Superior temporal gyrus (tissue), 1 donor: ENCODE data around the gene CRMP1.
"Not testable (repeated sequence)": the region's sequence is repeated elsewhere in the genome, so short reads cannot be mapped to it uniquely, and the experiment has no call there.

Experiments
- DNase-seq: peaks from one replicate; pipeline ENCODE4 v3.0.0-alpha.2; 2016; ENCODE audit errors: extremely low spot score

CRMP1 gene

DNA sequence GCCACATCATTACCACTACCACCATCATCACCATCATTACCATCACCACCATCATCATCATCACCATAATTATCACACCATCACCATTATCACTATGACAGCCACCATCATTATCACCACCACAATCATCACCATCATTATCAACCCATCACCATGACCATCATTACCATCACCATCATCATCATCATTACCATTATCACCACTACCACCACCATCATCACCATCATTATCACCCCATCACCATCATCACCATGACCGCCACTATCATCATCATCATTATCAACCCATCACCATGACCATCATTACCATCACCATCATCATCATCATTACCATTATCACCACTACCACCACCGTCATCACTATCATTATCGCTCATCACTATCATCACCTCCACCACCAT lies 36.5 kb downstream of the CRMP1 start:
- DNase-seq = not testable (repeated sequence)

DNA sequence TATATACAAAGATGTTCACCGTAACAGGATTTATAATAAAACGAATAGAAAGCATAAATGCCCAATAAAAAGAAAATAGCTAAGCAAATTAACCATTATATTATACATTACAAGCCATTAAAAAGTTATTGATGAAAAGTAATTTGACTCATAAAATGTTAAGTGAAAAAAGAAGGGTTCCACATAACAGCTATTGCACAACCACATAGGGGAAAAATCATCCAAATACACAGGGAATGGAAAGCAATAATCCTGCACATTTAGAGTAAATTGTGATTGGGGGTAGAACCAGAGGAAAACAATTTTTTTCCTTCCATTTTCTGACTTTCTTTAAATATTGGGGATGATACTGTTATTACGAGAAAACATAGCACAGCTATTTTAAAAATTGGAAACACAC lies 38.0 kb downstream of the CRMP1 start:
- no peak for DNase-seq

DNA sequence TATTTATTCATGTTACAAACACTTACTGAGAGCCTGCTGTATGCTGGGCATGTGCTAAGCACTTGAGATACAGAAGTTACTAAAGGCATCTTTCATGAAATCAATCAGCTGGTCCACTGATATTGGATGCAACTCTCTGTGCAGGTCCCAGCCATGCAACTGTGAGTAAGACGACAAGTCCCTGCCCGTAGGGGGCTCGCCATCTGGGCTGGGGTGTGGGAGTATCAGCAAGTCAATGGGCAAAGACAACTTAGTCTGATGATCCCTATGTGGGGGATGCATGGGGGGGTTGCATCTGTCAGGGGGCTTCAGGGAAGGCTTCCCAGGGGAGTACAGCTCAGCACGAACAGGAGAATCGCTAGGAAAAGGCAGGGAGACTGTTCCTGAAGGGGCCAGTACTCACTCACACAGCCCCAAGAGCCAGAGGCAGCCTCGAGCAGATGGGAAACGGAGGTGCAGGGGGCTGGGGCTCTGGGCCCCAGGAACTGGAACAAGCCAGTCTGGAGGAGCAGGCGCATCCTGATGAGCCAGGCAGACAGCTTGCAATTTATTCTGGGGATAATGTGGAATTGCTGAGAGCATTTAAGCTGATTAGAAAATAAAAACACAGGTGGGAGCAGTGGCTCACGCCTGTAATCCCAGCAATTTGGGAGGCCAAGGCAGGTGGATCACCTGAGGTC lies 40.2 kb downstream of the CRMP1 start:
- DNase-seq = no peak

DNA sequence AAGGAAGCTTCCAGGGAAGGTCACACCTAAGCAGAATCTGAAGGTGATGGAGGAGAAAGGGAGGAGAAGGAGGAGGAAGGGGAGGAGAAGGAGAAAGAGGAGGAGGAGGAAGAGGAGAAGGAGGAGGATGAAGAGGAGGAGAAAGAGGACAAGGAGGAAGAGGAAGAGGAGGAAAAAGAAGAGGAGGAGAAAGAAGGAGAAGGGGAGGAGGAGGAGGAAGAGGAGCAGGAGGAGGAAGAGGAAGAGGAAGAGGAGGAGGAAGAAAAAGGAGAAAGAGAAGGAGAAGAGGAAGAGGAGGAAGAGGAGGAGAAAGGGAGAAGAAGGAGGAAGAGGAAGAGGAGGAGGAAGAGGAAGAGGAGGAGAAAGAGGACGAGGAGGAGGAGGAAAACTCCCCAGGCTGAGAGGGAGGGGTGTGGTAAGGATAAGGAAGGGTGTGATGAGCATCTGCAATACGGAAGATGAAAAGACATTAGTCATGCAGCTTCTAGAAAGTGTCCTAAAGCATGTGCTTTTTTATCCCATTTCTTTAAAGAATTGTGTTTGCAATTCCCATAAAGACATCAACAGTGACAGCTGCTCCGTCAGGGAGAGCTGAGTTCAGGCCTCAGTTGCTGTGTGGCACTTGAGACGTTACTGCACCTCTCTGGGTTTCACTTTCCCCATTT lies 41.1 kb downstream of the CRMP1 start:
- DNase-seq = no peak

DNA sequence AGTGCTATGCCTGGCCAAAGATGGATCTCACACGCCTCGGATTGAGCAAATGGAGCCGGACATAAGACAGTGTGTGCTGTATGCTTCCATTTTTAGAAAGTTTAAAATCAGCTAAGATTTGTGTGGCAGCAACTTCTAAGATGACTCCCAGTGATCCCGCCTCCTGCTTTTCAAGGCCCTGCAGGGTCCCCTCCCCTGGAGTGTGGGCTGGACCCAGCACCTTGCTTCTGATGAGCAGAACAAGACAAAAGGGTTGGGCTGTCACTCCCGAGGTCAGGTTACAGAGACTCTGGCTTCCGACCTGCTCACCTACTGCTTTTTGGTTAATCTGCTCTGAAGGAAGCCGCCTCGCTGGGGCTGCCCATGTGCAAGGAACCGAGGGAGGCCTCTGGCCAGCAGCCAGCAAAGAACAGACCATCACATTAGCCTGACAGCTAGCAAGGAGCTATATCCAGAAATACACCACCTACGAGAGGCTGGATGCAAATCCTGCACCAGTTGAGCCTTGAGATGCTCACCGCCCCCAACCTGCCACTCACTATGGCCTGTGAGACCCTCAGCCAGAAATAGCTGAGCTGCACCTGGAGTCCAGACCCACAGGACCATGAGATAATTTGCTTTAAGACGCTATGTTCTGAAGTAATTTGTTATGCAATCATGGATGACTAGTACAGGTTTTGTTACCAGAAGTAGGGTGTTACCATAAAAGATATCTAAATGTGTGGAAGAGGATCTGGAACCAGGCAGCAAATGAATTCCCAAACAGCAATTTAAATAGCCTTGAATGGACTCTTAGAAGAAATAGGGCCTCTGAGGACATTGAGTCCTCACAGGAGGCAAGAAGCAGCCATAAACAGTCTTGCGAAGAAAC lies 47.6 kb downstream of the CRMP1 start:
- peak; percentile 62 for DNase-seq

DNA sequence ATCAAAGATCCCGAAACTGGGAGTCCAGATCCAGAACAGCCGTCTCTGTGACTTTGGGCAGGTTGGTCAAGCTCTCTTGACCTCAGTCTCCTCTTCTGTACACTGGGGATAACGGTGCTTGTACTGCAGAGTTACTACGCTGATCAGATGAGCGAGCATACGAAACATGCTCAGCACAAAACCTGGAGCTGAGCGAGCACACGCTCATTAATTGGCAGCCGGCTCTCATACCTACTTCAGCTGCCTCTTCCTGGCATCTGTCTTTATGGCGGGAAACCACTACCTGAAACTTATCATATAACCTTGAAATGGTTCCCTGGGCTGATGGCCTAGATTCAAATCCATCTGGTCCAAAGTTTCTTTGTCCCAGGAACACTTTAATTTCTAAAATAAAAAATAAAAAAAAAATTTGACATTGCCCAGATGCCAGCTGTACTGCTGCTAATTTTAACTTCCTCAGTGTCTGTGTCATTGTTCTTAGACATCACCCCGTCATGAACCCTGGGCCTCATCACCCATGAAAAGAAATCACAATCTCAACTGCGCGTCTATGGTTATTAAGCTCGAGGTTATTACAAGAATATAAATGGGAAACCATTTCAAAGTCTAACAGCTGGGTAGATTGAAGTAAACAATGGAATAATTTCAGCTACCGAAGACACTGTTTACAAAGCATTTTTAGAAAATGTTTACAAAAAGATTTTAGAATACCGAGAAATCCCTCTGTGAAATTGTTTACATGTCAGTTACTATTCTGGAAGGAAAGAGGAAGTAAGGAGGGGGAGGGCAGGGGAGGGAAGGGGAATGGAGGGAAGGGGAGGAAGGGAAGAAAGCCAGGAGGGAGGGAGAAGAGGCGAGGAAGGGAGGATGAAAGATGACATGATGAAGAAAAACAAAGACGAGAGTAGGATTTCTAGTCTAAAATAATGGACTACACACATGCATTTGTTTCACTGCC lies 49.0 kb downstream of the CRMP1 start:
- no peak for DNase-seq

DNA sequence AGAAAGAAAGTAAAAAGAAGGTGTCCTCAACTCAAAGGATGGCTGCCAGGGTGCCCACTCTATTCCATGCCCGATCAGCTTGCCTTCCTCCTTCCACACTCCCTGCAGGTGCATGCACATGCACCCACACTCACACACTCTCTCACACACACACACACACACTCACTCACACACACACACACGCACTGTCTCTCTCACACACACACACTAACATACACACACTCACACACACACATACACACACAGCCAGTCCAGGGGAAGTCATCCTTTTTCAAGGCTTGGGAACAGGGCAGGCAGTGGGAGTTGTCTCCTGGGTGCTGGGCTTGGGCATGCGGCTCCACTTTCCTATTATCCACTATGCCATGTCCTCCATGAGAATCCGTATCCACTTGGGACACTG lies 50.4 kb downstream of the CRMP1 start:
- DNase-seq = no peak

DNA sequence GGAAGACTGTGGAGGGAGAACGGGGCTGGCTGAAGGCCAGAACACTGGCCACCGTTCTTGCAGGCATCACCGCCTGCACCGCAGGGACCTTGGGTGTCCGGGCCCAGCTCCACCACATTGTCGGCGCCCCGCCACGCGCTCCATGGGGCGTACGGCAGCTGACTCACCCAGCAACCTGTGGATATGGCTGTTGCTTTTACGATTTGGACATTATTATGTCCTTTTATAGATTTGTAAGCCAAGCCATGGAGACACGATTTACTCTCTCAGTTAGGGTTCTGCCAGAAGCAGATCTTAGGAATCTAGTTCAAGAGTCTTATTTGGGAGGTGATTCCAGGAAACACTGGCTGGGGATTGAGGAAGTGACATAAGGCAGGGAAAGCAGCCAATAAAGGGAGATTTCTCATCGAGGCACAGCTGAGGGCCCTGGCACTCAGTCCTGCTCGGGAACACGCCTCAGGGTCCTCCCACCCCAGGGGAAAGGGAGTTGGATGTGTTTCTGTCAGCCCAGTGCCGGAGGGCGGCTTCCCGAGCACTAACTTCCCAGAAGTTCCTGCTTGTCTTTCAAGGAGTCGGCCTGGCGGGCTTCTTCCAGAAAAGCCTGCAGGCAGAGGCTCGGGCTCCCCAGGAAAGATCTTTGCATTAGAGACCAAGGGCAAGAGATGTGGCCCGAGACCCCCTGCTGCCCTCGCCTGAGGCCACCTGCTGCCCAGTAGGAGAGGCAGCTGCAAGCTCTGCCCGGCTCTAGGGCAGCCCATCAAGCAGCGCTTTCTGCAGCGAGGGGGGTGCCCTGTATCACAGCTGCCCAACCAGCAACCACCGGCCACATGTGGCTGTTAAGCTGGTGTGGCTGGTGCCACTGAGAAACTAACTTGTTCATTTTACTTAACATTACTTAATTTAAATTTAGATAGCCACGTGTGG lies 52.9 kb downstream of the CRMP1 start:
- peak; percentile 24 for DNase-seq

DNA sequence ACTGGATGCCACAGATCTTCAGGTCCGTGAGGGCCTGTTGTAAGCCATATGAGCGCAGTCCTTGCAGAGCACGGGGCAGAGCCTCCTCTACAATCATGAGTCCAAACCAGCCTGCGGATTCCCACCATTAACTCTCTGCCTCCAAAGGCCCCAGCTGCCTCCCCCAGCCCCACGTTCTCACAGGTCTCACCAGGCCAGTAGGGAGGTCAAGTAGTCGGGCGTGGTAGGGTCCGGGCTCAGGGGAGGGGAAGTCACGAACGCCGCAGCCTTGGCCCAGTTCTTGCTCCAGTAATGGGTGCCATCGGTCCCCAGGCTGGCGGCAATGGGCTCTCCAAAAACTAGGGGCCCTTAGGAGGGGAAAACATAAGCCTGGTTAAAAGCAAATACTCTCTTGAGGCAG lies 53.6 kb downstream of the CRMP1 start:
- DNase-seq = no peak

DNA sequence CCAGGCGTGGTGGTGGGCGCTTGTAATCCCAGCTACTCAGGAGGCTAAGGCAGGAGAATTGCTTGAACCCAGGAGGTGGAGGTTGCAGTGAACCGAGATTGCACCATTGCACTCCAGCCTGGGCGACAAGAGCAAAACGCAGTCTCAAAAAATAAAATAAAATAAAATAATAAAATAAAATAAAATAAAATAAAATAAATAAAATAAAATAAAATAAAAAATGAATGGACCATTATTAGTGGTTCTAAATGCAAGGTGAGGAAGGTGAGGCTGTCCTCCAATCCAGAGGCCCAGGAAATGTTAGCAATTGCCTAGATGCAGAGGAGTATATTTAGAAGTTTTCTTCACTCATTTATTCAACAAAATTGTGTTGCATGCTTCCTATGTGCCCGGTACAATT lies 55.4 kb downstream of the CRMP1 start:
- DNase-seq = not testable (repeated sequence)

DNA sequence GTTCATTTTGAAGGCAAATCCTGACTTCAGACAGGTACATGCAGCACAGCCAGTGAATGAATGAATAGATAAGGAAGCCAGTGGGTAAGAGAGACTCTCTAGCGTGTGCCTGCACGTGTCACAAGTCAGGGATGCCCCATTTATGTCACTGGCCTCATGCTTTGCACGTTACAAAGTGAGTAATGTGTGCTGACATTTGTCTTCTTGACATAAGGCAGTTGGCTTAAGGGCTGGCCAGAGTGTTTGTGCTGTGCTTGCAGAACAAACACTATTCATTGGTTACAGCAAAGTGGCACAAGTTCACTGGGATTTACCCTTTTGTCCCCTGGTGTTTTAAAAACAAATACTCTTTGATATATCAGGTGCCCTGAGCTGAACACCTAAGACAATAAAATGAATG lies 55.9 kb downstream of the CRMP1 start:
- DNase-seq = no peak

DNA sequence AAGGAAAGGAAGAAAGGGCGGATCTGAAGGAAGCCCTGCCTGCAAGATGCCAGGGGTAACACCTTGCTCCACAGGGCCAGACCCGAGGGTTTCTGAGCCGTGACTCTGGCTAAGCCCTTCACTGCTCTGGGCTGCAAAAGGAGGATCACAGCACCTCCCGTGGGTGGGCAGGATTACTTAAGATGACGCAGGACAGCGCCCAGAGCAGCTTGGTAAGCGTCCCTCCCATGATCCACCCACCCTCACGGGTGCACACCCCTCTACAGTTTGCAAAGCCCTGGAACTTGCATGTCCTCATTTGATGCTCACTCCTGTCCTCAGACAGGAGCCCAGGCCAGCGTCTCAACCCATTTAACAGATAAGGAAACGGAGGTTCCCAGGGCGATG lies 64.9 kb downstream of the CRMP1 start:
- DNase-seq = no peak

DNA sequence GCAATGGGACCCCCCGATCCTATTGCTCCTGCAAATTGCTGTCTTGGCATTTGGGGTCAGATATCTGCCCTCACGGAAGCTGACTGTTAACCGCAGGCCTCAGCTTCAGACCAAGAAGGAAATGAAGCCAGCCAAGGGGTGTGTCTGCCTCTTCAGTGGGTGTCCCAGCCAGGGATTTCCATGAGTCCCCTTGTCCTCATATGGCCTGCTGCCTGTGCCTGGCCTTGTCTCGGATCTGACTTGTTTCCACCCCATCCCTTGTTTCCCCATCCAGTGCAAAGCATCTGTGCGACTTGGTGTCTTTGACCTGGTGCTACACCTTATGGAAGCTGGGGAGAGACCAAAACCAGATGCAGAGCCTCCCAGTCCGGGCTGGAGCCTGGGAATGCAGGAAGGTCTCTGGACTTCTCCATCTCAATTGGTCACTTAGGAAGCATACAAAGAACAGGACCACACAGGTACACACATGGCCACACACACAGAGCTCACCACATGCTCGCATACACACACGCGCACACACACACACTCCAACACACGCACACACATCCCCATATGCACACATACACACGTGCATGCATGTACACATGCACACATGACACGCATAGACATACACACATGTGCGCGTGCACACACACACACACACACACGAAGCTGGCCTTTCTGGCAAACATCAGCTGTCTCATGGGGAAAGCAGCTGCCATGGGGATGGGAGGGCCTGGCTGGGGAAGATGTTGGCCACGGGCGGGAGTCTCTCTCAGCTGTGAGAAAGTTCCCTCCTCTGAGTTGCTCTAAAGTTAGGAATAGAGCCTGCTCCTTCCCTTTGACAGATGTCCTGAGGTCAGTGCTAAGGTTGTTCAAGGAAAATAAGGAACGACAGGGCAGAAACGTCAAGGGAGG lies 65.5 kb downstream of the CRMP1 start:
- DNase-seq = no peak

DNA sequence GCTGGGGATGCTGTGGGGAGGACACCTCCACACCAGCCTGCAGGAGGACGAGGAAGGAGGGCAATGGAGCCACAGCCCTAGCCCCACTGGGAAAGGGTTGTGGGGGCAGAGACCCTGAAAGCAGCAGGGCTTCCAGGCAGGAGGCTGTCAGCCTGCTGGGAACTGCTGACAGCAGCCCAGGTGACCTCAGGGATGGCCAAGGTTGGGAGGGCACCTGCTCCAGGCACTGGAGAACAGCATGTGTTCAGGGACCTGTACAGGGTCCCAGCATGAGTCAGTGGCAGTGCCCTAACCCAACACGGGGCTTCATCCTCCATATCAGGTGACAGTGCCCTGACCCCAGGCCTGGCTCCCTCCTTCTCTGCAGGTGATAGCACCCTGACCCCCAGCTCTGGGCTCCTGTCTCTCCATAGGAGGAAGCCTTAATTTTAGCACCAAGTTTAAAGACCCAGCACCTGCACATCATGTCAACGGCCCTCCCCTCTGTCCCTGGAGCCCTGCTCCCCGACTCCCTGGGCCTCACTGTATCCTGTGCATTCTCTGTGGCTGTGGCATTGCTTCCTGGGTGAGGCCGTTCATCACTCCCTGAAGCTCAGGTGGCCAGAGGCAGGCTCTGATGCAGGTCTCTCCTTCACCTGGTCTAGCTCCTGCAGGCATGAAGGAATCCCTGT lies 66.3 kb downstream of the CRMP1 start:
- DNase-seq = no peak

DNA sequence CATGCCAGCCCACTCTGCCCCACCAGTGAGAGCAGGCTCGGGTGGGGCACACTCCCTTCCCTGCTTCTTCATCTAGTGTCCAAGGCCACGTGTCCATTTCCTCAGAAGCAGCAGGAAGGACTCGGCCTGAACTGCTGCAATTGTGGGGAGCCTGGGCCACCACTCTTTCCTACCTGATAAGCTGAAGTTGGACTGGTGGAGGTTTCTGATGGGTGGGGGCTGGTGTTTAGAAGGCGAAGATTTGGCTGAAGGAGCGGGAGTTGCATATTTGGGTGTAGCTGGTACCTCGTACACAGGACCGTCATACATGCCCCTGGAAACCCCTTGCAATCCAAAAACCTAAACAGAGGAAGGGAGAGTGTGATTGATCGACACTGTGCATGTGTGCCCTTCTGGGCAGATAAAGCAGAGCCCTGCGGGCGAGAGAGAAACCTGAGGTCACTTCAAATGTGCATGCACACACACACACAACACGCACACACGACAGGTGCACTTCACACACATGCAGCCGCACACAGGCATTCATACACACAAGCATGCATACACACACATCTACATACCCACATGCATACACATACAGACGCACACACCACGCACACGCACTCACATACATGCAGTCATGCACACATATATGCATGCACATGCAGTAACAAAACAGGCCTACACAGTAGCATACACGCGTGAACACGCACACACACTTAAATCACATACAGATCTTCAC lies 67.4 kb downstream of the CRMP1 start:
- no peak for DNase-seq

DNA sequence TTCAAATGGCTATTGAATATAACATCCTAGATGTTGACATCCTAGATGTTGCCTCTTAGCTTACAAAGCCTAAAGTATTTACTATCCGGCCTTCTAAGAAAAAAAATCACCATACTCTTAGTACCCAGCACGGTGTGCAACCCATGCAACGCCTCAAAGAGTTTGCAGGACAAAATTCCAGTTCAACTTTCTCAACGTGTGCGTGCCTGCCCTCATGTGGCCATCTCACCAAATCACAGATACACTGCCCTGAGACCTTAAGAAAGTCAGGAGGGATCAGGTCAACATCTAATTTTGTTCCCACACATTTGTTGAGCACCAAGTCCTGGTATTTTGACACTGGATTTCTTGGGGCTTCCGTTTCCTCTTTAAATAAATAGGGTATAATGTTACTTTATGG lies 68.3 kb downstream of the CRMP1 start:
- DNase-seq = no peak

DNA sequence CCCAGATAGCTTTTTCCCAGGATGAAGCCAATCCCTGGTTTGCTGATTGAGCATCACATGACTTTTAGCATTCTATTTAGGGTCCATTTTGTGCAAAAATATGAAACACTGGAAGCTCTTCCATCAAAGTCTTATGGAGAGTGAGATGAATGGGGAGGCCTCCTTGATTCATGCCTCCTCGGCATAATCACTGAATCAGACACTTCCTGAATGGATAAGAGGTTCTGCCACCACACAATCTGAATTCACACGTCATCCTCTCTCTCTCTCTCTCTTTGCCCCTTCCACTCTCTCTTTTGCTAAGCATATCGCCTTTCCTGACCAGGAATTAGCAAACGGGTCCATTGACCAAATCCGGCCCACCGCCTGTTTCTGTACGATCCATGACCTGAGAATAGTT lies 68.7 kb downstream of the CRMP1 start:
- DNase-seq = no peak

DNA sequence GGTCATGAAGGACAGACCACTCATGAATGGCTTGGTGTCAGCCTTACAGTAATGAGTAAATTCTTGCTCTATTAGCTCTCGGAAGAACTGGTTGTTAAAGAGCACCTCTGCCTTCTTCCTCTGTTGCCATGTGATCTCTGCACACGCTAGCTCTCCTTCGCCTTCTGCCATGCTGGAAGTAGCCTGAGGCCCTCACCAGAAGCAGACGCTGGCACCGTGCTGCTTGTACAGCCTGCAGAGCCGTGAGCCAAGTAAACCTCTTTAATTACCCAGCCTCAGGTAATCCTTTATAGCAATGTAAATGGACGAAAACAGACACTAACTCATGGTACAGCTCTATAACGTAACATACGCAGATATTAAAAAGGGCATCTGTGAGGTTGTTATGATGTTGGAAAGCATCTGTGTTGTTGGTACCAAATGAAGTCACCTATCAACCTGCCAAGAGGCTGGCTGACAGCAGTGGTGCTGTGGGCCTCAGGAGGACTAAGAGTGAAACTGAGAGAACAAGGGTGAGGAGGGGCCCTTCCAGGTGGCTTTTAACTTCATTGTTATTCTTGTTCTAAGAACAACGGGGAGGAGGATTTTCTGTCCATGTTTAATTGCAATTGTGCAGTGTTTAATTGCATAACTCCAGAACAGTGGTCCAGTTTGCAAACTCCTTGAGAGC lies 69.2 kb downstream of the CRMP1 start:
- DNase-seq = no peak
